H1 (cell line): ENCODE data around the gene TNFAIP1. TPM values are rescaled to one million over a fixed set of nuclear protein-coding genes. Genes with fewer than 3 reads are reported as not detected.

ENCODE experiments used
- CTCF ChIA-PET: fragments of 300-600 bp; sonication (Branson Sonifier 250); formaldehyde crosslinking; loops from one replicate; lab custom pipeline; 2021; ENCODE audit not compliant: partially characterized antibody; lab: Charles Lee
- POLR2A ChIA-PET: fragments of 300-600 bp; sonication (Branson Sonifier 250); formaldehyde crosslinking; loops from one replicate; lab custom pipeline; 2021; ENCODE audit warnings: inconsistent platforms; ENCODE audit not compliant: partially characterized antibody; lab: Charles Lee
- DNase-seq, 2 experiments: peaks; one replicate each; pipeline versions ENCODE4 v3.0.0 to v3.0.0-alpha.2; 2010 to 2022; ENCODE audit warnings: low spot score in 2 of 2, low read depth in 1 of 2, mixed read lengths in 1 of 2
- FAIRE-seq: peaks from 2 replicates; lab custom pipeline; 2011; peaks lifted over from hg19 to GRCh38; lab: Jason Lieb, UNC
- H2AFZ ChIP-seq: 2 replicates; pipeline ENCODE4 v1.8.1; 2012; ENCODE audit warnings: low read length, inconsistent platforms
- H2AK5ac ChIP-seq: 2 replicates; pipeline ENCODE4 v1.6.1; 2013; ENCODE audit warnings: low read depth, low read length
- H2BK120ac ChIP-seq: replicated peaks from 2 replicates; pipeline ENCODE3; 2013; ENCODE audit warnings: low read depth, low read length, inconsistent platforms
- H2BK12ac ChIP-seq: 2 replicates; pipeline ENCODE4 v1.6.1; 2013; ENCODE audit warnings: low read depth, low read length
- H2BK15ac ChIP-seq: 2 replicates; pipeline ENCODE4 v1.6.1; 2013; ENCODE audit warnings: low read length
- H2BK20ac ChIP-seq: 2 replicates; pipeline ENCODE4 v1.6.1; 2013; ENCODE audit warnings: low read length
- H2BK5ac ChIP-seq: 2 replicates; pipeline ENCODE4 v1.6.1; 2013; ENCODE audit warnings: low read depth, low read length
- H3K14ac ChIP-seq: 2 replicates; pipeline ENCODE4 v1.6.1; 2013; ENCODE audit warnings: inconsistent platforms; ENCODE audit not compliant: insufficient read length
- H3K18ac ChIP-seq: 2 replicates; pipeline ENCODE4 v1.6.1; 2013; ENCODE audit warnings: low read length; ENCODE audit errors: extremely low read depth
- H3K23ac ChIP-seq: 2 replicates; pipeline ENCODE4 v1.6.1; 2013; ENCODE audit warnings: inconsistent platforms; ENCODE audit not compliant: insufficient read length
- H3K23me2 ChIP-seq: 2 replicates; pipeline ENCODE4 v1.6.1; 2013; ENCODE audit warnings: low read depth, low read length
- H3K27ac ChIP-seq: 2 replicates; pipeline ENCODE4 v1.6.1; 2011; ENCODE audit warnings: low read depth, low read length, inconsistent platforms
- H3K27me3 ChIP-seq, 4 experiments: replicated peaks in 1 of 4; 1 replicate in 1 of 4; 2 replicates in 3 of 4; pipeline versions ENCODE4 v1.6.1 to v1.8.1; 2011 to 2013; ENCODE audit warnings: low read length in 3 of 4, mild to moderate bottlenecking in 3 of 4, inconsistent platforms in 2 of 4, mixed read lengths in 2 of 4, moderate library complexity in 1 of 4; ENCODE audit not compliant: control insufficient read depth in 3 of 4, insufficient read depth in 3 of 4; ENCODE audit errors: extremely low read depth in 1 of 4
- H3K36me3 ChIP-seq, 4 experiments: 2 replicates each; pipeline versions ENCODE4 v1.6.1 to v1.8.1; 2011 to 2013; ENCODE audit warnings: mild to moderate bottlenecking in 4 of 4, low read length in 3 of 4, moderate library complexity in 2 of 4, control low read depth in 1 of 4, inconsistent platforms in 1 of 4; ENCODE audit not compliant: insufficient read depth in 4 of 4, control insufficient read depth in 2 of 4
- H3K4ac ChIP-seq: replicated peaks from 2 replicates; pipeline ENCODE3; 2013; ENCODE audit warnings: low read length, low read depth, mixed read lengths, inconsistent platforms; ENCODE audit not compliant: insufficient read length
- H3K4me1 ChIP-seq, 4 experiments: replicated peaks in 1 of 4; 1 replicate in 1 of 4; 2 replicates in 3 of 4; pipeline versions ENCODE4 v1.6.1 to v1.8.1; 2011 to 2013; ENCODE audit warnings: low read length in 3 of 4, inconsistent platforms in 2 of 4, mixed read lengths in 1 of 4; ENCODE audit not compliant: insufficient read depth in 4 of 4, control insufficient read depth in 3 of 4
- H3K4me2 ChIP-seq, 2 experiments: 2 replicates each; pipeline versions ENCODE4 v1.6.1 to v1.8.1; 2011 to 2013; ENCODE audit warnings: low read depth in 2 of 2, low read length in 2 of 2, control low read depth in 1 of 2, inconsistent platforms in 1 of 2, mild to moderate bottlenecking in 1 of 2; ENCODE audit not compliant: insufficient read depth in 1 of 2
- H3K4me3 ChIP-seq, 4 experiments: fragments of 200-600, 300-600 bp in 1 of 4; sonication (generic), shearing (Covaris generic), sonication (Bioruptor Twin) in 1 of 4; 2 replicates each; pipeline versions ENCODE4 v1.5.1 to v1.8.1; 2011 to 2016; ENCODE audit warnings: low read length in 4 of 4, low read depth in 3 of 4, control low read depth in 2 of 4, inconsistent platforms in 2 of 4, mild to moderate bottlenecking in 2 of 4, mixed read lengths in 1 of 4, moderate library complexity in 1 of 4; ENCODE audit not compliant: insufficient read depth in 2 of 4; ENCODE audit errors: extremely low read depth in 1 of 4
- H3K56ac ChIP-seq: replicated peaks from 2 replicates; pipeline ENCODE3; 2013; ENCODE audit warnings: low read depth, mild to moderate bottlenecking, mixed read lengths, low read length, inconsistent platforms; ENCODE audit not compliant: insufficient read length
- H3K79me1 ChIP-seq: 2 replicates; pipeline ENCODE4 v1.6.1; 2013; ENCODE audit warnings: low read depth, low read length, control low read depth
- H3K79me2 ChIP-seq, 2 experiments: 2 replicates each; pipeline versions ENCODE4 v1.6.1 to v1.8.1; 2012 to 2013; ENCODE audit warnings: low read length in 2 of 2, mild to moderate bottlenecking in 2 of 2, inconsistent platforms in 1 of 2; ENCODE audit not compliant: insufficient read depth in 2 of 2, control insufficient read depth in 1 of 2
- H3K9ac ChIP-seq, 4 experiments: replicated peaks in 1 of 4; 1 replicate in 1 of 4; 2 replicates in 3 of 4; pipeline versions ENCODE4 v1.6.1 to v1.8.1; 2011 to 2013; ENCODE audit warnings: low read depth in 3 of 4, low read length in 3 of 4, control low read depth in 2 of 4, mild to moderate bottlenecking in 2 of 4, moderate library complexity in 2 of 4, inconsistent platforms in 1 of 4; ENCODE audit errors: extremely low read depth in 1 of 4
- H3K9me3 ChIP-seq, 2 experiments: 2 replicates each; pipeline versions ENCODE4 v1.6.1 to v1.8.1; 2012 to 2013; ENCODE audit warnings: mild to moderate bottlenecking in 2 of 2, moderate library complexity in 2 of 2, control low read depth in 1 of 2, inconsistent platforms in 1 of 2, low read depth in 1 of 2, low read length in 1 of 2, mixed read lengths in 1 of 2; ENCODE audit not compliant: insufficient read depth in 2 of 2
- H4K20me1 ChIP-seq, 2 experiments: replicated peaks in 1 of 2; 2 replicates each; pipeline versions ENCODE3 to v1.8.1; 2011 to 2013; ENCODE audit warnings: inconsistent platforms in 2 of 2, low read length in 2 of 2, mild to moderate bottlenecking in 1 of 2; ENCODE audit not compliant: insufficient read depth in 2 of 2, control insufficient read depth in 1 of 2
- H4K5ac ChIP-seq: 2 replicates; pipeline ENCODE4 v1.6.1; 2013; ENCODE audit warnings: low read length, low read depth, mixed read lengths, inconsistent platforms; ENCODE audit not compliant: insufficient read length
- H4K8ac ChIP-seq: 2 replicates; pipeline ENCODE4 v1.8.0; 2013; ENCODE audit warnings: mild to moderate bottlenecking, moderate library complexity, low read length, inconsistent platforms; ENCODE audit not compliant: insufficient read depth; ENCODE audit errors: extremely low read depth
- H4K91ac ChIP-seq: replicated peaks from 2 replicates; pipeline ENCODE3; 2013; ENCODE audit warnings: low read length, mixed read lengths, inconsistent platforms; ENCODE audit not compliant: insufficient read length
- RAD21 ChIP-seq, 2 experiments: IDR thresholded peaks in 1 of 2; conservative IDR thresholded peaks in 1 of 2; 2 replicates each; pipeline ENCODE4 v1.6.1; 2011; ENCODE audit warnings: low read depth in 2 of 2, low read length in 2 of 2, improper control_type of control experiment in 1 of 2, inconsistent platforms in 1 of 2, mild to moderate bottlenecking in 1 of 2, moderate library complexity in 1 of 2
- SP2 ChIP-seq: IDR thresholded peaks from 2 replicates; pipeline ENCODE4 v1.6.1; 2012; ENCODE audit warnings: mild to moderate bottlenecking, low read length, inconsistent platforms
- WGBS, 2 experiments: shearing (Covaris generic) in 1 of 2; methylation state at CpG; one replicate each; pipeline versions ENCODE4 v1.1.6 to v1.1.7; 2013 to 2015; ENCODE audit warnings: low lambda C conversion rate in 2 of 2, mixed read lengths in 2 of 2, inconsistent platforms in 1 of 2, low coverage in 1 of 2, missing lambda C conversion rate in 1 of 2; ENCODE audit not compliant: insufficient replicate concordance in 2 of 2, insufficient coverage in 1 of 2, insufficient read length in 1 of 2; ENCODE audit errors: extremely low coverage in 1 of 2, missing lambda C conversion rate in 1 of 2; 5-methylcytosine and 5-hydroxymethylcytosine counted together
- polyA plus RNA-seq, 7 experiments: library from polyadenylated mRNA; depleted of rRNA in 3 of 7; stranded (reverse) in 5 of 7; unstranded in 2 of 7; fragments of >200 nt in 5 of 7; fragments of 200-250 nt in 2 of 7; gene quantifications; 1 replicate in 5 of 7; 2 replicates in 1 of 7; 4 replicates in 1 of 7; pipeline versions ENCODE4 v1.2.1 to v1.2.3, GENCODE V29; 2011 to 2013; ENCODE audit warnings: missing spikeins in 2 of 7, mixed read lengths in 2 of 7
- total RNA-seq: library from RNA; stranded (reverse); fragmentation: NEBNext Ultra II Directional; extraction: Animal tissue kit (Norgen Biotek cat#: 25700); gene quantifications from 2 replicates; pipeline ENCODE4 v1.2.1, GENCODE V29; 2021
- TF ChIP-seq, protein P1 (sequence below), 3 experiments: IDR thresholded peaks; 1 replicate in 2 of 3; 2 replicates in 1 of 3; pipeline versions ENCODE4 v1.5.1 to v1.6.1; 2011; ENCODE audit warnings: low read length in 3 of 3, mild to moderate bottlenecking in 3 of 3, inconsistent platforms in 2 of 3, low read depth in 1 of 3, moderate library complexity in 1 of 3; ENCODE audit not compliant: insufficient read depth in 1 of 3; ENCODE audit errors: control extremely low read depth in 1 of 3

The TNFAIP1 gene
- total and polyA plus RNA-seq, 2 of the 8 experiments (the other 6 are each of a cell fraction or from before 2014, with no cell fraction given), result 16.9 to 19.5 TPM

DNA sequence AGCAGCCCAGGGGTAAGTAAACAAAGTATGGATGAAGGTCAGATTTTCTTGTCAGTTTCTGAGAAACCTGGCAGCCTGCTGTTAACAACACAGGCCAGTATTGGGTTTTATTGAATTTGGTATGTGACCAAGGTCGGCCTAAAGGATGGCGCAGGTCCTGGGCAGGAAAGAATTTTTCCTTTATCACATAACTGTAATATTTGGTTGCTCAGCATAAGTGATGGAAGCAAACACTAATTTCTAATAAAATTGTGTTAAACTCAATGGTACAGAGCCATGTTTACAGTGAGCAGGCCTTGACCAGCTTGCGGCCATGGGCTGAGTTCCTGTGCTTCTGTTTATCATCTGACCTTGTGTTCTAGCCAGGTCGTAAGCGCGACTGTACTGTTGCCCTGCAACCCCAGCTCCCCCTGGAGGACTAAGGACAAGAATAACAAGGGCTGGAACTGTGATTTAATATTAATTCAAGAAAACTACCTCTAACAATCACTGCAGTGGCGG lies 11.2 kb downstream of the TNFAIP1 start:
- H3K27ac ChIP-seq, result no peak overlapping the region
- ChIA-PET CTCF (interaction anchor here (1.0 to 2.5 kb wide), 11 partner anchors 9 to 115 kb away, joined by 3 to 10 read pairs (median 5); partner anchors contain the start of genes IFT20 and TNFAIP1), POLR2A (interaction anchor here (0.7 to 9.7 kb wide), 10 partner anchors 10 to 26 kb away, joined by 3 to 92 read pairs (median 6); partner anchors contain the start of genes IFT20, POLDIP2, SEBOX and TNFAIP1)
- H3K14ac ChIP-seq, result no peak overlapping the region
- H3K9ac ChIP-seq, result no peak overlapping the region
- 95% methylated on average over 7 of the region's 7 CpGs; no CpG with 5 or more reads in 1 of the 2 experiments for WGBS, 2 experiments
- no peak overlapping the region for H3K4me2 ChIP-seq
- no peak overlapping the region for H3K4me3 ChIP-seq
- no peaks in the 10 kb centered on the region for H3K79me1 ChIP-seq
- H2BK120ac ChIP-seq, result no peak overlapping the region
- no peak overlapping the region for H3K18ac ChIP-seq
- no peak overlapping the region for H4K91ac ChIP-seq
- H2BK15ac ChIP-seq, result no peak overlapping the region
- H3K36me3 ChIP-seq, result peaks cover 20 to 58% (median 45%) of the 10 kb centered on the region in 4 experiments; a peak in 7 of 8 replicates
- H3K79me2 ChIP-seq, result no peaks in the 10 kb centered on the region
- peaks cover 0 to 4% (median 0%) of the 10 kb centered on the region in 4 experiments; a peak in 3 of 7 replicates for H3K4me1 ChIP-seq
- no peak overlapping the region for H3K23ac ChIP-seq
- H3K23me2 ChIP-seq, result no peaks in the 10 kb centered on the region
- no peak overlapping the region for H2BK12ac ChIP-seq
- H4K20me1 ChIP-seq, result peaks cover 13 to 15% of the 10 kb centered on the region in 2 experiments
- TF ChIP-seq RAD21 (IDR thresholded peaks at IDR 0.05 in 1 of 2, conservative IDR thresholded peaks at IDR 0.05 in 1 of 2; ENCODE audit: low read depth in 2 of 2, low read length in 2 of 2), result peak; percentile 26 to 51; a peak in 3 of 4 replicates
- TF ChIP-seq, protein P1, sequence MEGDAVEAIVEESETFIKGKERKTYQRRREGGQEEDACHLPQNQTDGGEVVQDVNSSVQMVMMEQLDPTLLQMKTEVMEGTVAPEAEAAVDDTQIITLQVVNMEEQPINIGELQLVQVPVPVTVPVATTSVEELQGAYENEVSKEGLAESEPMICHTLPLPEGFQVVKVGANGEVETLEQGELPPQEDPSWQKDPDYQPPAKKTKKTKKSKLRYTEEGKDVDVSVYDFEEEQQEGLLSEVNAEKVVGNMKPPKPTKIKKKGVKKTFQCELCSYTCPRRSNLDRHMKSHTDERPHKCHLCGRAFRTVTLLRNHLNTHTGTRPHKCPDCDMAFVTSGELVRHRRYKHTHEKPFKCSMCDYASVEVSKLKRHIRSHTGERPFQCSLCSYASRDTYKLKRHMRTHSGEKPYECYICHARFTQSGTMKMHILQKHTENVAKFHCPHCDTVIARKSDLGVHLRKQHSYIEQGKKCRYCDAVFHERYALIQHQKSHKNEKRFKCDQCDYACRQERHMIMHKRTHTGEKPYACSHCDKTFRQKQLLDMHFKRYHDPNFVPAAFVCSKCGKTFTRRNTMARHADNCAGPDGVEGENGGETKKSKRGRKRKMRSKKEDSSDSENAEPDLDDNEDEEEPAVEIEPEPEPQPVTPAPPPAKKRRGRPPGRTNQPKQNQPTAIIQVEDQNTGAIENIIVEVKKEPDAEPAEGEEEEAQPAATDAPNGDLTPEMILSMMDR (IDR thresholded peaks at IDR 0.05; ENCODE audit: control extremely low read depth in 1 of 3, insufficient read depth in 1 of 3, low read depth in 1 of 3, low read length in 3 of 3), result peak; percentile 21 to 33 (median 22); a peak in 3 of 4 replicates
- TF ChIP-seq SP2, result no peak
- TF ChIP-seq, all 59 proteins: peak for 2
- Histone ChIP-seq H3K9me3 (no peaks in the 10 kb centered on the region), H4K5ac (no peak overlapping the region), H3K56ac (no peak overlapping the region), H2BK5ac (no peak overlapping the region), H2AFZ (no peak overlapping the region), H2AK5ac (no peak overlapping the region), H4K8ac (no peak overlapping the region), H3K27me3 (no peaks in the 10 kb centered on the region), H2BK20ac (no peak overlapping the region), H3K4ac (no peak overlapping the region)
- DNase-seq, result no peak
- no peak for FAIRE-seq
